Measurements from ENCODE around the gene PKN1. TPM values are rescaled to one million over a fixed set of nuclear protein-coding genes. Genes with fewer than 3 reads are reported as not detected.

The PKN1 gene
- total RNA-seq, 1 experiment from 2014 or later, result 205 TPM

DNA sequence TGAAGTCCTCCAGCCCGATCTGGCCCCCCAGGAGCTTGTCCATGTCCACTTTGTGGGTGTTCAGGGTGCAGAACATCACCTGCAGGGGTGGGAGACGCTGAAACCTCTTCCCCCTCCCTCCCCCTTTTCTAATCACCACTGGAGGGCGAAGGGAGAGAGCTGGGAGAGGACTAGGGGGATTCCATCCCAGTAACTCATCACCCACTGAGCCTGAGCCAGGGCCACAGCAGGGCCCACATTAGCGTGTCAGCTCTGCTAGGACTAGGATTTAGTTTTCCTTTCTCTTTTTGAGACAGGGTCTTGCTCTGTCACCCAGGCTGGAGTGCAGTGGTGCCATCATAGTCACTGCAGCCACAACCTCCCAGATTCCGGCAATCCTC, 47.6 kb downstream of the PKN1 start:
- no peak overlapping the region for H3K27ac ChIP-seq (ENCODE audit: low read length)
- ChIA-PET CTCF (interaction anchor here (0.5 to 1.1 kb wide), 5 partner anchors 81 to 401 kb away, joined by 3 to 9 read pairs (median 4); no protein-coding TSS in a partner anchor), POLR2A (no interaction called here)
- H3K4me3 ChIP-seq (ENCODE audit: low read depth in 2 of 2, low read length in 2 of 2), result no peak overlapping the region
- H3K27me3 ChIP-seq (ENCODE audit: control insufficient read depth, insufficient read depth, low read length), result no peaks in the 10 kb centered on the region
- in situ Hi-C loops (cut with HindIII; ENCODE audit: low pct_unique_long_range_greater_than_20kb, low sequenced_read_pairs) (no loop called here), intact Hi-C loops (cut with micrococcal nuclease; ENCODE audit: unreplicated experiment) (no loop called here)
- TF ChIP-seq TCF7L2 (IDR thresholded peaks at IDR 0.05; ENCODE audit: low read depth, low read length) (no peak), POLR2AphosphoS5 (IDR thresholded peaks at IDR 0.05; ENCODE audit: low read depth, low read length) (no peak), REST (IDR thresholded peaks at IDR 0.05; ENCODE audit: insufficient read depth in 1 of 2, low read depth in 2 of 2, low read length in 1 of 2) (no peak)
- TF ChIP-seq, protein P1, sequence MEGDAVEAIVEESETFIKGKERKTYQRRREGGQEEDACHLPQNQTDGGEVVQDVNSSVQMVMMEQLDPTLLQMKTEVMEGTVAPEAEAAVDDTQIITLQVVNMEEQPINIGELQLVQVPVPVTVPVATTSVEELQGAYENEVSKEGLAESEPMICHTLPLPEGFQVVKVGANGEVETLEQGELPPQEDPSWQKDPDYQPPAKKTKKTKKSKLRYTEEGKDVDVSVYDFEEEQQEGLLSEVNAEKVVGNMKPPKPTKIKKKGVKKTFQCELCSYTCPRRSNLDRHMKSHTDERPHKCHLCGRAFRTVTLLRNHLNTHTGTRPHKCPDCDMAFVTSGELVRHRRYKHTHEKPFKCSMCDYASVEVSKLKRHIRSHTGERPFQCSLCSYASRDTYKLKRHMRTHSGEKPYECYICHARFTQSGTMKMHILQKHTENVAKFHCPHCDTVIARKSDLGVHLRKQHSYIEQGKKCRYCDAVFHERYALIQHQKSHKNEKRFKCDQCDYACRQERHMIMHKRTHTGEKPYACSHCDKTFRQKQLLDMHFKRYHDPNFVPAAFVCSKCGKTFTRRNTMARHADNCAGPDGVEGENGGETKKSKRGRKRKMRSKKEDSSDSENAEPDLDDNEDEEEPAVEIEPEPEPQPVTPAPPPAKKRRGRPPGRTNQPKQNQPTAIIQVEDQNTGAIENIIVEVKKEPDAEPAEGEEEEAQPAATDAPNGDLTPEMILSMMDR (IDR thresholded peaks at IDR 0.05), result no peak
- H3K9me3 ChIP-seq (ENCODE audit: control insufficient read depth, insufficient read depth, low read depth, low read length), result no peaks in the 10 kb centered on the region
- no peaks in the 10 kb centered on the region; the same call in 1 of the 2 replicates for H3K36me3 ChIP-seq (ENCODE audit: control insufficient read depth, insufficient read depth, low read length)
- H3K4me1 ChIP-seq (ENCODE audit: control insufficient read depth, insufficient read depth, low read length), result peaks cover 22% of the 10 kb centered on the region
- BruUV-seq (replicated peaks), result no TSS peak
- ATAC-seq (no peak), DNase-seq (ENCODE audit: low read depth, low spot score) (no peak)

DNA sequence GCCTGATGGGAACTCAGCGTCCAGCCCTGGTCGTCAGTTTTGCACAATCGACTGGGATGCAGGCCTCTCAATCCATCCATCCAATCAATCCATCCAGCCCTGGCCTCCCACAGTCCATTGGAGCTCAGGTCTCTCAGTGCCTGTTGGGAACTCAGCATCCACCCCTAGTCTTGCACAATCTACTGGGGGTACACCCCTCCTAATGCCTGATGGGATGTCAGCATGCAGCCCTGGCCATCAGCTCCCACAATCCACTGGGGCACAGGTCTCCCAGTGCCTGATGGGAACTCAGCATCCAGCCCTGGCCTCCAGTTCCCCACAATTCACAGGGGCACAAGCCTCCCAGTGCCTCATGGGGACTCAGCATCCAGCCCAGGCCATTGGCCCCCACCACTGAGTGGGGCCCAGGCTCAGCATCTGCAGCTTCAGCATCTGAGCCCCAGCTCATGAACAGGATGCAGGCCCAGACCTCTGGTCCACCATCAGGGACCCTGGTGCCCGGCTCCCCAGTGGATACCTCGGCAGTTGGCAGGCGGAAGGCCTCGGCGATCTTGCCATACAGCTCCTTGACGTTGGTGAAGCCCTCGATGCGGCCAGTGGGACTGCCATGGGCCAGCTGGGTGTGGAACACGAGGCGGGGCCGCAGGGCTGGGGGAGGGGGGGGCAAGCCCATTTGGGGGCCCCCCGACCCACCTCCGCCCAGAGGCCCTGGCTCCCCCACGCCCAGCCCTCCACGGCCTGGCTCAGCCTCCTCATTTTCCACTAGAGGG, 49.3 kb downstream of the PKN1 start:
- BruUV-seq (replicated peaks), result no TSS peak
- ATAC-seq (no peak), DNase-seq (ENCODE audit: low read depth, low spot score) (no peak)
- ChIA-PET CTCF (no interaction called here), POLR2A (no interaction called here)
- Histone ChIP-seq H3K9me3 (ENCODE audit: control insufficient read depth, insufficient read depth, low read depth, low read length) (no peaks in the 10 kb centered on the region), H3K27me3 (ENCODE audit: control insufficient read depth, insufficient read depth, low read length) (no peaks in the 10 kb centered on the region), H3K27ac (ENCODE audit: low read length) (no peak overlapping the region), H3K36me3 (ENCODE audit: control insufficient read depth, insufficient read depth, low read length) (no peaks in the 10 kb centered on the region; the same call in 1 of the 2 replicates), H3K4me1 (ENCODE audit: control insufficient read depth, insufficient read depth, low read length) (peaks cover 7% of the 10 kb centered on the region), H3K4me3 (ENCODE audit: low read depth in 2 of 2, low read length in 2 of 2) (no peak overlapping the region)
- intact Hi-C loops (cut with micrococcal nuclease; ENCODE audit: unreplicated experiment) (no loop called here), in situ Hi-C loops (cut with HindIII; ENCODE audit: low pct_unique_long_range_greater_than_20kb, low sequenced_read_pairs) (no loop called here)
- TF ChIP-seq TCF7L2 (IDR thresholded peaks at IDR 0.05; ENCODE audit: low read depth, low read length), result no peak
- TF ChIP-seq, protein P1 (IDR thresholded peaks at IDR 0.05), result no peak
